Activated CD8-positive, alpha-beta memory T cell treated with anti-CD3 and anti-CD28 coated beads, Interleukin-2, amount 10 ng/mL, durations not matched to agents 7 days and 5 days (primary cell): ENCODE data around the gene EIF3F. TPM values are rescaled to one million over a fixed set of nuclear protein-coding genes. Genes with fewer than 3 reads are reported as not detected.

Experiments
- ATAC-seq: fragments of 150-1000 bp; cut with Tn5 transposase; one replicate; pipeline ENCODE4 v1.10.0; 2021; ENCODE audit warnings: moderate library complexity
- CTCF ChIA-PET: fragments of 350-600 bp; sonication (Branson Sonifier 250); formaldehyde crosslinking; loops from one replicate; lab custom pipeline; 2021; ENCODE audit warnings: antibody characterized with exemption; lab: Charles Lee
- DNase-seq: peaks from one replicate; pipeline ENCODE4 v3.0.0-alpha.2; 2020
- H3K27ac Mint-ChIP-seq: one replicate; pipeline ENCODE4 v1.8.0; 2021; ENCODE audit warnings: mild to moderate bottlenecking, mixed read lengths
- H3K27me3 Mint-ChIP-seq: one replicate; pipeline ENCODE4 v1.8.0; 2021; ENCODE audit warnings: mixed read lengths
- H3K36me3 Mint-ChIP-seq: one replicate; pipeline ENCODE4 v1.8.0; 2021; ENCODE audit warnings: mild to moderate bottlenecking, mixed read lengths
- H3K4me1 Mint-ChIP-seq: one replicate; pipeline ENCODE4 v1.8.0; 2021; ENCODE audit warnings: mixed read lengths
- H3K4me3 Mint-ChIP-seq: one replicate; pipeline ENCODE4 v1.8.0; 2021; ENCODE audit warnings: mild to moderate bottlenecking, moderate library complexity, mixed read lengths
- H3K9me3 Mint-ChIP-seq: one replicate; pipeline ENCODE4 v1.8.0; 2022; ENCODE audit warnings: low read depth, mixed read lengths
- total RNA-seq, 2 experiments: library from RNA; stranded (reverse); gene quantifications; one replicate each; pipeline ENCODE4 v1.2.3, GENCODE V29; 2021

The EIF3F gene
- total RNA-seq: 100 to 1,000 TPM; 192 to 234 TPM

GRCh38 chr11:7986768-7987559 lies at the start of gene EIF3F:
EIF3F (plus strand) TSS chr11:7987337; CDS start chr11:7987353, 16 bp downstream.
- peak within 1 kb of the TSS; percentile 92 for H3K27ac Mint-ChIP-seq
- peaks cover 44% of the 10 kb centered on the region for H3K4me1 Mint-ChIP-seq
- peak within 1 kb of the TSS; percentile 96 for H3K4me3 Mint-ChIP-seq
- H3K27me3 Mint-ChIP-seq: no peaks in the 10 kb centered on the region
- no peaks in the 10 kb centered on the region for H3K9me3 Mint-ChIP-seq
- DNase-seq (peak; percentile 95), ATAC-seq (peak; percentile 97)
- H3K36me3 Mint-ChIP-seq: peaks cover 14% of the 10 kb centered on the region
- CTCF ChIA-PET: interaction anchor here (0.6 to 2.7 kb wide), 19 partner anchors 9 to 977 kb away, joined by 3 to 48 read pairs (median 4); partner anchors contain the start of genes RPL27A, TMEM9B and TRIM66

GRCh38 chr11:7941146-7941545 lies 46.0 kb upstream of the EIF3F start:
- Mint-ChIP-seq H3K4me3 (no peak overlapping the region), H3K9me3 (peaks cover 3% of the 10 kb centered on the region), H3K27ac (no peak overlapping the region), H3K27me3 (peaks cover 4% of the 10 kb centered on the region), H3K4me1 (no peaks in the 10 kb centered on the region), H3K36me3 (no peaks in the 10 kb centered on the region)
- no peak for ATAC-seq
- no peak for DNase-seq
- CTCF ChIA-PET: no interaction called here

- H3K4me3 Mint-ChIP-seq: no peak within 1 kb of the TSS
These were observed 45.5 kb upstream of the EIF3F start, which contains the start of gene OR10A3 for GRCh38 chr11:7941608-7942007. OR10A3 (minus strand) TSS chr11:7941708; CDS start chr11:7939520, 2,188 bp downstream.

GRCh38 chr11:7944123-7944522 lies 43.0 kb upstream of the EIF3F start:
- Mint-ChIP-seq H3K9me3 (peaks cover 3% of the 10 kb centered on the region), H3K27ac (no peak overlapping the region), H3K27me3 (peaks cover 11% of the 10 kb centered on the region), H3K4me3 (no peak overlapping the region), H3K36me3 (no peaks in the 10 kb centered on the region), H3K4me1 (no peaks in the 10 kb centered on the region)
- ATAC-seq (no peak), DNase-seq (no peak)
- CTCF ChIA-PET: no interaction called here

More at GRCh38 chr11:7941608-7942007, 45.5 kb upstream of the EIF3F start, which contains the start of gene OR10A3:
- CTCF ChIA-PET: no interaction called here
- Mint-ChIP-seq H3K27me3 (peaks cover 4% of the 10 kb centered on the region), H3K9me3 (peaks cover 3% of the 10 kb centered on the region), H3K36me3 (no peaks in the 10 kb centered on the region), H3K4me1 (no peaks in the 10 kb centered on the region), H3K27ac (no peak within 1 kb of the TSS)
- no peak for ATAC-seq
- no peak for DNase-seq

GRCh38 chr11:7949934-7950333 lies 37.2 kb upstream of the EIF3F start:
- peaks cover 18% of the 10 kb centered on the region for H3K27me3 Mint-ChIP-seq
- no peak overlapping the region for H3K4me3 Mint-ChIP-seq
- no peaks in the 10 kb centered on the region for H3K36me3 Mint-ChIP-seq
- H3K4me1 Mint-ChIP-seq: no peaks in the 10 kb centered on the region
- no peak for DNase-seq
- CTCF ChIA-PET: no interaction called here
- no peak for ATAC-seq
- H3K9me3 Mint-ChIP-seq: no peaks in the 10 kb centered on the region
- H3K27ac Mint-ChIP-seq: no peak overlapping the region

GRCh38 chr11:7955191-7955590 lies 31.9 kb upstream of the EIF3F start:
- DNase-seq (no peak), ATAC-seq (no peak)
- no peaks in the 10 kb centered on the region for H3K9me3 Mint-ChIP-seq
- H3K36me3 Mint-ChIP-seq: no peaks in the 10 kb centered on the region
- no peak overlapping the region for H3K4me3 Mint-ChIP-seq
- peaks cover 21% of the 10 kb centered on the region for H3K27me3 Mint-ChIP-seq
- CTCF ChIA-PET: no interaction called here
- H3K27ac Mint-ChIP-seq: no peak overlapping the region
- H3K4me1 Mint-ChIP-seq: no peaks in the 10 kb centered on the region

GRCh38 chr11:7964261-7964660 lies 22.9 kb upstream of the EIF3F start:
- H3K27me3 Mint-ChIP-seq: peaks cover 18% of the 10 kb centered on the region
- no peaks in the 10 kb centered on the region for H3K4me1 Mint-ChIP-seq
- DNase-seq (no peak), ATAC-seq (no peak)
- no peaks in the 10 kb centered on the region for H3K9me3 Mint-ChIP-seq
- H3K27ac Mint-ChIP-seq: no peak overlapping the region
- H3K4me3 Mint-ChIP-seq: no peak overlapping the region
- no peaks in the 10 kb centered on the region for H3K36me3 Mint-ChIP-seq
- CTCF ChIA-PET: no interaction called here

GRCh38 chr11:7964873-7965272 lies 22.3 kb upstream of the EIF3F start:
- H3K27me3 Mint-ChIP-seq: peaks cover 17% of the 10 kb centered on the region
- H3K4me1 Mint-ChIP-seq: no peaks in the 10 kb centered on the region
- H3K27ac Mint-ChIP-seq: no peak overlapping the region
- CTCF ChIA-PET: no interaction called here
- H3K4me3 Mint-ChIP-seq: no peak overlapping the region
- ATAC-seq (no peak), DNase-seq (no peak)
- H3K9me3 Mint-ChIP-seq: no peaks in the 10 kb centered on the region
- H3K36me3 Mint-ChIP-seq: no peaks in the 10 kb centered on the region

- ATAC-seq (no peak), DNase-seq (no peak)
- H3K27ac Mint-ChIP-seq: no peak within 1 kb of the TSS
- no peak within 1 kb of the TSS for H3K4me3 Mint-ChIP-seq
- no peaks in the 10 kb centered on the region for H3K4me1 Mint-ChIP-seq
- H3K9me3 Mint-ChIP-seq: no peaks in the 10 kb centered on the region
- H3K36me3 Mint-ChIP-seq: no peaks in the 10 kb centered on the region
- H3K27me3 Mint-ChIP-seq: peaks cover 18% of the 10 kb centered on the region
- CTCF ChIA-PET: no interaction called here
These were observed 21.8 kb upstream of the EIF3F start, which contains the start of gene NLRP10 for GRCh38 chr11:7965386-7965785. NLRP10 (minus strand) TSS chr11:7965447; CDS start chr11:7963495, 1,952 bp downstream.

- no peak overlapping the region for H3K4me3 Mint-ChIP-seq
- ATAC-seq (no peak), DNase-seq (no peak)
- H3K4me1 Mint-ChIP-seq: no peaks in the 10 kb centered on the region
- H3K27me3 Mint-ChIP-seq: peaks cover 18% of the 10 kb centered on the region
- no peak overlapping the region for H3K27ac Mint-ChIP-seq
- no peaks in the 10 kb centered on the region for H3K9me3 Mint-ChIP-seq
- CTCF ChIA-PET: no interaction called here
- H3K36me3 Mint-ChIP-seq: no peaks in the 10 kb centered on the region
These were observed 20.0 kb upstream of the EIF3F start for GRCh38 chr11:7967097-7967496.

- Mint-ChIP-seq H3K36me3 (no peaks in the 10 kb centered on the region), H3K27ac (no peak overlapping the region), H3K4me1 (no peaks in the 10 kb centered on the region), H3K27me3 (peaks cover 18% of the 10 kb centered on the region), H3K9me3 (no peaks in the 10 kb centered on the region), H3K4me3 (no peak overlapping the region)
- ATAC-seq (no peak), DNase-seq (no peak)
- CTCF ChIA-PET: interaction anchor here (1.0 kb wide), 1 partner anchor 131 kb away, joined by 3 read pairs; no protein-coding TSS in a partner anchor
These were observed 19.3 kb upstream of the EIF3F start for GRCh38 chr11:7967826-7968225.

- Mint-ChIP-seq H3K4me3 (no peak overlapping the region), H3K4me1 (no peaks in the 10 kb centered on the region), H3K9me3 (no peaks in the 10 kb centered on the region), H3K36me3 (no peaks in the 10 kb centered on the region), H3K27ac (no peak overlapping the region), H3K27me3 (peaks cover 21% of the 10 kb centered on the region)
- DNase-seq: no peak
- no peak for ATAC-seq
- CTCF ChIA-PET: interaction anchor here (1.0 to 1.1 kb wide), 2 partner anchors 64 to 130 kb away, joined by 3 read pairs; no protein-coding TSS in a partner anchor
These were observed 18.5 kb upstream of the EIF3F start for GRCh38 chr11:7968686-7969085.

GRCh38 chr11:7969756-7970646 lies 17.1 kb upstream of the EIF3F start:
- no peaks in the 10 kb centered on the region for H3K36me3 Mint-ChIP-seq
- CTCF ChIA-PET: no interaction called here
- H3K27ac Mint-ChIP-seq: no peak overlapping the region
- no peaks in the 10 kb centered on the region for H3K9me3 Mint-ChIP-seq
- DNase-seq (no peak), ATAC-seq (no peak)
- H3K27me3 Mint-ChIP-seq: peaks cover 21% of the 10 kb centered on the region
- no peak overlapping the region for H3K4me3 Mint-ChIP-seq
- no peaks in the 10 kb centered on the region for H3K4me1 Mint-ChIP-seq
